WTC11 (cell line): Measurements from ENCODE around the gene TXN2. TPM values are rescaled to one million over a fixed set of nuclear protein-coding genes. Genes with fewer than 3 reads are reported as not detected.
A peak's percentile ranks its signal among the peaks of the same experiment; 100 is the strongest.
"Not testable (repeated sequence)": the region's sequence is repeated elsewhere in the genome, so short reads cannot be mapped to it uniquely, and the experiment has no call there.

Experiments
- ATAC-seq: fragments of 200-7000 bp; cut with Tn5 transposase; 2 replicates; pipeline ENCODE4 v1.10.0; 2021; ENCODE audit warnings: mild to moderate bottlenecking, moderate library complexity
- CTCF ChIA-PET: fragments of 300-600 bp; sonication (Branson Sonifier 250); formaldehyde crosslinking; loops from one replicate; lab custom pipeline; 2021; ENCODE audit warnings: antibody characterized with exemption; lab: Charles Lee
- POLR2A ChIA-PET: fragments of 350-600 bp; sonication (Branson Sonifier 250); formaldehyde crosslinking; loops from one replicate; lab custom pipeline; 2021; ENCODE audit warnings: antibody characterized with exemption; lab: Charles Lee
- DNase-seq: peaks from one replicate; pipeline ENCODE4 v3.0.0; 2021; ENCODE audit warnings: low spot score
- H3K27ac Mint-ChIP-seq: 2 replicates; pipeline ENCODE4 v1.8.0; 2021; ENCODE audit warnings: mixed read lengths
- H3K27me3 Mint-ChIP-seq: 2 replicates; pipeline ENCODE4 v1.8.0; 2021; ENCODE audit warnings: low read depth, mild to moderate bottlenecking, moderate library complexity, mixed read lengths
- H3K36me3 Mint-ChIP-seq: 2 replicates; pipeline ENCODE4 v1.8.0; 2021; ENCODE audit warnings: mixed read lengths
- H3K4me1 Mint-ChIP-seq: 2 replicates; pipeline ENCODE4 v1.8.0; 2022; ENCODE audit warnings: mixed read lengths
- H3K4me3 Mint-ChIP-seq: 2 replicates; pipeline ENCODE4 v1.8.0; 2021; ENCODE audit warnings: mild to moderate bottlenecking, moderate library complexity, mixed read lengths
- H3K9me3 Mint-ChIP-seq: 2 replicates; pipeline ENCODE4 v1.8.0; 2021; ENCODE audit warnings: mixed read lengths
- FOXK1 ChIP-seq: sonication (generic); formaldehyde crosslinking; IDR thresholded peaks from 2 replicates; pipeline ENCODE4 v1.8.0; 2022; ENCODE audit warnings: mild to moderate bottlenecking, moderate library complexity, missing genetic modification reagents
- FOXP1 ChIP-seq: sonication (generic); formaldehyde crosslinking; IDR thresholded peaks from 2 replicates; pipeline ENCODE4 v1.8.0; 2022; ENCODE audit warnings: missing genetic modification reagents, mild to moderate bottlenecking, moderate library complexity, borderline replicate concordance
- IRF2 ChIP-seq: sonication (generic); formaldehyde crosslinking; IDR thresholded peaks from 2 replicates; pipeline ENCODE4 v1.8.0; 2022; ENCODE audit warnings: low read depth, missing genetic modification reagents, borderline replicate concordance
- TEAD1 ChIP-seq: sonication (generic); formaldehyde crosslinking; IDR thresholded peaks from 2 replicates; pipeline ENCODE4 v1.8.0; 2022; ENCODE audit warnings: mild to moderate bottlenecking, missing genetic modification reagents
- ZNF121 ChIP-seq: sonication (generic); formaldehyde crosslinking; IDR thresholded peaks from 2 replicates; pipeline ENCODE4 v1.8.0; 2023; ENCODE audit warnings: missing genetic modification reagents
- total RNA-seq: library from RNA; stranded (reverse); gene quantifications from 3 replicates; pipeline ENCODE4 v1.2.3, GENCODE V29; 2021
- TF ChIP-seq, protein P1 (sequence below): sonication (generic); formaldehyde crosslinking; IDR thresholded peaks from 2 replicates; pipeline ENCODE4 v1.8.0; 2022; ENCODE audit warnings: missing genetic modification reagents
- TF ChIP-seq, protein P2 (sequence below): sonication (generic); formaldehyde crosslinking; IDR thresholded peaks from 2 replicates; pipeline ENCODE4 v1.8.0; 2022; ENCODE audit warnings: mild to moderate bottlenecking, missing genetic modification reagents
- TF ChIP-seq, protein P3 (sequence below): sonication (generic); formaldehyde crosslinking; IDR thresholded peaks from 2 replicates; pipeline ENCODE4 v1.8.1; 2023; ENCODE audit warnings: mild to moderate bottlenecking, missing genetic modification reagents, moderate library complexity
- TF ChIP-seq, protein P4 (sequence below): sonication (generic); formaldehyde crosslinking; IDR thresholded peaks from 2 replicates; pipeline ENCODE4 v1.8.0; 2023; ENCODE audit warnings: missing genetic modification reagents, mild to moderate bottlenecking, borderline replicate concordance
- TF ChIP-seq, protein P5 (sequence below): sonication (generic); formaldehyde crosslinking; IDR thresholded peaks from 2 replicates; pipeline ENCODE4 v1.8.1; 2022; ENCODE audit warnings: mild to moderate bottlenecking, moderate library complexity, missing genetic modification reagents

The TXN2 gene
- total RNA-seq, 1 experiment from 2014 or later, result 57.6 TPM

DNA sequence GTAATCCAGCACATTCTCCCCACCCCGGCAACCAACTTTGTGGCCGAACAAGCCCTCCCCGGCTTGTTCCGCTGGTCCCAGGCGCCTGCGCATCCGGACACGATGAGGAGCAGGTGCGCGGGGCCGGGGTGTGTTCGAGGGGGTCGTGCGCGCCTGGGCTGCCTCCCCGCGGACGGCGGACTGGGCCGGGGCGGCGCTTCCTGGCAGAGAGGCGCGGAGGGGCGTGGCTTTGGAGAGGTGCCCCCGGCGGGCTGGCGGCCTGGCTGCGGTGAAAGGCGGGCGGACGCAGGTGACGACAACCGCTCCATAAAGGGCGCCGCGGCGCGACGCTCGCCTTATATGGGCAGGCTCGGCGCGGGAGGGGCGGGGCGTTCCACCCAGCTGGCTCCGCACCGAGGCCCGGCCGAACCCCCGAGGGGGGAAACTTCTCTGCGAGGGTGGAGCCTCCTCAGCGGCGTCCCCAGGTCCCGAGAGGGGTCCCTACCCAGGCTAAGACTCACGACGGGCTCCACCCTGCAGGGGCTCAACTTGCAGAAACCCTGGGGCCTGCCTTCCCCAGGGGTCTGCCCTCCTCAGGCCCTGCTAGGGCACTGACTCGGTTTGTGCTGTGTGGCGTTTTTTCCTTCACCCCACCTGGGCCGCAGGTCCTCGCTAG, 26.4 kb downstream of the TXN2 start (continued):
- TF ChIP-seq TEAD1 (peak; percentile 72), FOXP1 (CRISPR knock-in tag) (0 out of 2 replicates have a peak, but pooled peaks have one; percentile 61), FOXK1 (peak; percentile 77)
- TF ChIP-seq, protein P1, sequence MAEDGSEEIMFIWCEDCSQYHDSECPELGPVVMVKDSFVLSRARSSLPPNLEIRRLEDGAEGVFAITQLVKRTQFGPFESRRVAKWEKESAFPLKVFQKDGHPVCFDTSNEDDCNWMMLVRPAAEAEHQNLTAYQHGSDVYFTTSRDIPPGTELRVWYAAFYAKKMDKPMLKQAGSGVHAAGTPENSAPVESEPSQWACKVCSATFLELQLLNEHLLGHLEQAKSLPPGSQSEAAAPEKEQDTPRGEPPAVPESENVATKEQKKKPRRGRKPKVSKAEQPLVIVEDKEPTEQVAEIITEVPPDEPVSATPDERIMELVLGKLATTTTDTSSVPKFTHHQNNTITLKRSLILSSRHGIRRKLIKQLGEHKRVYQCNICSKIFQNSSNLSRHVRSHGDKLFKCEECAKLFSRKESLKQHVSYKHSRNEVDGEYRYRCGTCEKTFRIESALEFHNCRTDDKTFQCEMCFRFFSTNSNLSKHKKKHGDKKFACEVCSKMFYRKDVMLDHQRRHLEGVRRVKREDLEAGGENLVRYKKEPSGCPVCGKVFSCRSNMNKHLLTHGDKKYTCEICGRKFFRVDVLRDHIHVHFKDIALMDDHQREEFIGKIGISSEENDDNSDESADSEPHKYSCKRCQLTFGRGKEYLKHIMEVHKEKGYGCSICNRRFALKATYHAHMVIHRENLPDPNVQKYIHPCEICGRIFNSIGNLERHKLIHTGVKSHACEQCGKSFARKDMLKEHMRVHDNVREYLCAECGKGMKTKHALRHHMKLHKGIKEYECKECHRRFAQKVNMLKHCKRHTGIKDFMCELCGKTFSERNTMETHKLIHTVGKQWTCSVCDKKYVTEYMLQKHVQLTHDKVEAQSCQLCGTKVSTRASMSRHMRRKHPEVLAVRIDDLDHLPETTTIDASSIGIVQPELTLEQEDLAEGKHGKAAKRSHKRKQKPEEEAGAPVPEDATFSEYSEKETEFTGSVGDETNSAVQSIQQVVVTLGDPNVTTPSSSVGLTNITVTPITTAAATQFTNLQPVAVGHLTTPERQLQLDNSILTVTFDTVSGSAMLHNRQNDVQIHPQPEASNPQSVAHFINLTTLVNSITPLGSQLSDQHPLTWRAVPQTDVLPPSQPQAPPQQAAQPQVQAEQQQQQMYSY (CRISPR knock-in tag), result no peak
- TF ChIP-seq, protein P2, sequence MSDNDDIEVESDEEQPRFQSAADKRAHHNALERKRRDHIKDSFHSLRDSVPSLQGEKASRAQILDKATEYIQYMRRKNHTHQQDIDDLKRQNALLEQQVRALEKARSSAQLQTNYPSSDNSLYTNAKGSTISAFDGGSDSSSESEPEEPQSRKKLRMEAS (CRISPR knock-in tag), result peak; percentile 73; the same call in 1 of the 2 replicates
- TF ChIP-seq, protein P3, sequence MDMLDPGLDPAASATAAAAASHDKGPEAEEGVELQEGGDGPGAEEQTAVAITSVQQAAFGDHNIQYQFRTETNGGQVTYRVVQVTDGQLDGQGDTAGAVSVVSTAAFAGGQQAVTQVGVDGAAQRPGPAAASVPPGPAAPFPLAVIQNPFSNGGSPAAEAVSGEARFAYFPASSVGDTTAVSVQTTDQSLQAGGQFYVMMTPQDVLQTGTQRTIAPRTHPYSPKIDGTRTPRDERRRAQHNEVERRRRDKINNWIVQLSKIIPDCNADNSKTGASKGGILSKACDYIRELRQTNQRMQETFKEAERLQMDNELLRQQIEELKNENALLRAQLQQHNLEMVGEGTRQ (CRISPR knock-in tag), result peak; percentile 43; the same call in 1 of the 2 replicates
- TF ChIP-seq, protein P4, sequence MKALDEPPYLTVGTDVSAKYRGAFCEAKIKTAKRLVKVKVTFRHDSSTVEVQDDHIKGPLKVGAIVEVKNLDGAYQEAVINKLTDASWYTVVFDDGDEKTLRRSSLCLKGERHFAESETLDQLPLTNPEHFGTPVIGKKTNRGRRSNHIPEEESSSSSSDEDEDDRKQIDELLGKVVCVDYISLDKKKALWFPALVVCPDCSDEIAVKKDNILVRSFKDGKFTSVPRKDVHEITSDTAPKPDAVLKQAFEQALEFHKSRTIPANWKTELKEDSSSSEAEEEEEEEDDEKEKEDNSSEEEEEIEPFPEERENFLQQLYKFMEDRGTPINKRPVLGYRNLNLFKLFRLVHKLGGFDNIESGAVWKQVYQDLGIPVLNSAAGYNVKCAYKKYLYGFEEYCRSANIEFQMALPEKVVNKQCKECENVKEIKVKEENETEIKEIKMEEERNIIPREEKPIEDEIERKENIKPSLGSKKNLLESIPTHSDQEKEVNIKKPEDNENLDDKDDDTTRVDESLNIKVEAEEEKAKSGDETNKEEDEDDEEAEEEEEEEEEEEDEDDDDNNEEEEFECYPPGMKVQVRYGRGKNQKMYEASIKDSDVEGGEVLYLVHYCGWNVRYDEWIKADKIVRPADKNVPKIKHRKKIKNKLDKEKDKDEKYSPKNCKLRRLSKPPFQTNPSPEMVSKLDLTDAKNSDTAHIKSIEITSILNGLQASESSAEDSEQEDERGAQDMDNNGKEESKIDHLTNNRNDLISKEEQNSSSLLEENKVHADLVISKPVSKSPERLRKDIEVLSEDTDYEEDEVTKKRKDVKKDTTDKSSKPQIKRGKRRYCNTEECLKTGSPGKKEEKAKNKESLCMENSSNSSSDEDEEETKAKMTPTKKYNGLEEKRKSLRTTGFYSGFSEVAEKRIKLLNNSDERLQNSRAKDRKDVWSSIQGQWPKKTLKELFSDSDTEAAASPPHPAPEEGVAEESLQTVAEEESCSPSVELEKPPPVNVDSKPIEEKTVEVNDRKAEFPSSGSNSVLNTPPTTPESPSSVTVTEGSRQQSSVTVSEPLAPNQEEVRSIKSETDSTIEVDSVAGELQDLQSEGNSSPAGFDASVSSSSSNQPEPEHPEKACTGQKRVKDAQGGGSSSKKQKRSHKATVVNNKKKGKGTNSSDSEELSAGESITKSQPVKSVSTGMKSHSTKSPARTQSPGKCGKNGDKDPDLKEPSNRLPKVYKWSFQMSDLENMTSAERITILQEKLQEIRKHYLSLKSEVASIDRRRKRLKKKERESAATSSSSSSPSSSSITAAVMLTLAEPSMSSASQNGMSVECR, result 0 out of 2 replicates have a peak, but pooled peaks have one; percentile 24
- TF ChIP-seq, protein P5, sequence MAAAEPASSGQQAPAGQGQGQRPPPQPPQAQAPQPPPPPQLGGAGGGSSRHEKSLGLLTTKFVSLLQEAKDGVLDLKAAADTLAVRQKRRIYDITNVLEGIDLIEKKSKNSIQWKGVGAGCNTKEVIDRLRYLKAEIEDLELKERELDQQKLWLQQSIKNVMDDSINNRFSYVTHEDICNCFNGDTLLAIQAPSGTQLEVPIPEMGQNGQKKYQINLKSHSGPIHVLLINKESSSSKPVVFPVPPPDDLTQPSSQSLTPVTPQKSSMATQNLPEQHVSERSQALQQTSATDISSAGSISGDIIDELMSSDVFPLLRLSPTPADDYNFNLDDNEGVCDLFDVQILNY (CRISPR knock-in tag), result peak; percentile 96

DNA sequence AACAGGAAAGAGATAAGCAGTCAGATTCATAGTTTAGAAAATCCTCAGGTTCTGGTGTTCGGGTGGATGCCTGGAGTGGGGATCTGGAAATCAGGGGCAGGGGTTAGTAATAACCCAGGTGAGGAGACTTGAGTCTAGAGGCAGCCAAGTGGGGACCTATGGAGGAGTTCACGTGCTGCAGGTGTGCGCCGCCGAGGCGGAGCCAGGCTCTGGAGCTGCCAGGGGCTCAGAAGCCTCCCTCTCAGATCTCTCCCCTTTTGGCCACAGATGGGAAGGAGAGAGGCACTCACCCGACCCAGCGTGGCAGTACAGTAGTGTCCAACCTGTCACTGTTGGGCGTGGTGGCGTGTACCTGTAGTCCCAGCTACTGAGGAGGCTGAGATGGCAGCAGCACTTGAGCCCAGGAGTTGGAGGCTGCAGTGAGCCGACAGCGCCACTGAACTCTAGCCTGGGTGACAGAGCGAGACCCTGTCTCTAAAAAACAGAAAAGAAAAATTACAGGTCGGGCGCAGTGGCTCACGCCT, 27.5 kb downstream of the TXN2 start:
- CTCF ChIA-PET, result interaction anchor here (0.6 to 2.0 kb wide), 4 partner anchors 9 to 153 kb away, joined by 3 to 7 read pairs (median 4); no protein-coding TSS in a partner anchor

DNA sequence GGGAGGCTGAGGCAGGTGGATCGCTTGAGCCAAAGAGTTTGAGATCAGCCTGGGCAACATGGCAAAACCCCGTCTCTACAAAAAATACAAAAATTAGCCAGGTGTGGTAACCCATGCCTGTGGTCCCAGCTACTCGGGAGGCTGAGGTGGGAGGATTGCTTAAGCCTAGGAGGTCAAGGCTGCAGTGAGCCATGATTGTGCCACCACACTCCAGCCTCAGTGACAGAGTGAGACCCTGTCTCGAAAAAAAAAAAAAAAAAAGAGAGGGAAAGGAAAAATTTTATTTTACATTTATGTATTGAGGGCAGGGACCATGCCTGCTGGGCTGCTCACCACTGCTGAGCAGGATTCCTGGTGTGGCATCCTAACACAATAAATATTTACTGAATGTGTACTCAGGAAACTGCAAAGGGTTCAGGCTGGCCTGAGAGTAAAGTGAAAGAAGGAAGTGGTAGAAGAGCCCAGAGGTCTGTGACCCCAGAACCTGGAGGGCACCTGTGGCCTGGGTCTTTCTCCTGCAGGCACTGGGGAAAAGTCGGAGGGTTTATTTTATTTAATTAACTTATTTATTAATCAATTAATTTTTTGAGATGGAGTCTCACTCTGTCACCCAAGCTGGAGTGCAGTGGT, 28.3 kb downstream of the TXN2 start:
- Mint-ChIP-seq H3K27ac (peak overlapping the region; percentile 74; the same call in 1 of the 2 replicates), H3K4me1 (peaks cover 29% of the 10 kb centered on the region)
- not testable (repeated sequence) for H3K36me3 Mint-ChIP-seq, H3K4me3 Mint-ChIP-seq, H3K27me3 Mint-ChIP-seq, H3K9me3 Mint-ChIP-seq, DNase-seq, ATAC-seq
- ChIA-PET POLR2A (interaction anchor here (1.5 kb wide), 1 partner anchor 65 kb away, joined by 5 read pairs; the partner anchor contains the start of gene MYH9), CTCF (interaction anchor here (0.6 to 1.1 kb wide), 2 partner anchors 8 to 24 kb away, joined by 3 read pairs; no protein-coding TSS in a partner anchor)

More for the DNA sequence above, 27.5 kb downstream of the TXN2 start:
- Mint-ChIP-seq H3K4me3 (peak overlapping the region; percentile 56), H3K4me1 (peaks cover 31% of the 10 kb centered on the region), H3K27ac (no peak overlapping the region; the same call in 1 of the 2 replicates), H3K9me3 (no peaks in the 10 kb centered on the region)
- POLR2A ChIA-PET, result interaction anchor here (1.1 to 2.0 kb wide), 4 partner anchors 44 to 123 kb away, joined by 5 to 9 read pairs (median 6); partner anchors contain the start of gene MYH9
- ATAC-seq, result no peak
- peak; percentile 62; the same call in 1 of the 2 replicates for TF ChIP-seq ZNF121
- TF ChIP-seq, protein P2 (CRISPR knock-in tag), result no peak
- TF ChIP-seq FOXP1 (CRISPR knock-in tag), result 0 out of 2 replicates have a peak, but pooled peaks have one; percentile 27
- TF ChIP-seq IRF2, result no peak
- TF ChIP-seq, all 79 proteins: peak for 2
- DNase-seq, result no peak
- Mint-ChIP-seq H3K36me3 (no peaks in the 10 kb centered on the region), H3K27me3 (peaks cover 7% of the 10 kb centered on the region)
